GM12878 (cell line): ENCODE results near the gene PPP1R37.

ENCODE experiments used
- EZH2 ChIP-seq: IDR thresholded peaks from 2 replicates; pipeline ENCODE4 v1.6.1; 2012; ENCODE audit warnings: low read depth, mild to moderate bottlenecking, control low read depth, inconsistent platforms, low read length, borderline replicate concordance; ENCODE audit not compliant: control insufficient read depth
- HDAC2 ChIP-seq: fragments of 200-600 bp; sonication (generic); IDR thresholded peaks from 2 replicates; pipeline ENCODE4 v1.6.1; 2017
- HDAC6 ChIP-seq: fragments of 200-600 bp; sonication (generic); IDR thresholded peaks from one replicate; pipeline ENCODE4 v1.8.0; 2017; ENCODE audit warnings: antibody characterized with exemption; ENCODE audit not compliant: unreplicated experiment
- RAD51 ChIP-seq: fragments of 450-650 bp; IDR thresholded peaks from 2 replicates; pipeline ENCODE4 v1.6.1; 2016; ENCODE audit warnings: moderate library complexity, mild to moderate bottlenecking, inconsistent platforms
- RFX5 ChIP-seq: IDR thresholded peaks from 2 replicates; pipeline ENCODE4 v1.6.1; 2011; ENCODE audit warnings: low read depth, low read length, improper control_type of control experiment
- SREBF1 ChIP-seq: IDR thresholded peaks from 2 replicates; pipeline ENCODE4 v1.6.1; 2012; ENCODE audit warnings: mild to moderate bottlenecking, low read length
- TAF1 ChIP-seq: IDR thresholded peaks from 2 replicates; pipeline ENCODE4 v1.6.1; 2011; ENCODE audit warnings: mild to moderate bottlenecking, low read depth, low read length, borderline replicate concordance
- WRNIP1 ChIP-seq: IDR thresholded peaks from 2 replicates; pipeline ENCODE4 v1.6.1; 2011; ENCODE audit warnings: low read depth, low read length, improper control_type of control experiment, borderline replicate concordance
- TF ChIP-seq, protein P1 (sequence below): fragments of 150-350 bp; IDR thresholded peaks from 2 replicates; pipeline ENCODE4 v1.6.1; 2014; ENCODE audit warnings: mild to moderate bottlenecking, low read depth, low read length
- TF ChIP-seq, protein P2 (sequence below): fragments of 450-650 bp; IDR thresholded peaks from 2 replicates; pipeline ENCODE4 v1.6.1; 2018; ENCODE audit warnings: borderline replicate concordance, mild to moderate bottlenecking; ENCODE audit not compliant: partially characterized antibody
- TF ChIP-seq, protein P3 (sequence below): IDR thresholded peaks from 2 replicates; pipeline ENCODE4 v1.6.1; 2012; ENCODE audit warnings: low read depth, low read length, improper control_type of control experiment
- TF ChIP-seq, protein P4 (sequence below), 3 experiments: IDR thresholded peaks in 2 of 3; conservative IDR thresholded peaks in 1 of 3; 2 replicates each; pipeline ENCODE4 v1.5.1; 2011; ENCODE audit warnings: low read depth in 3 of 3, low read length in 3 of 3, mild to moderate bottlenecking in 3 of 3, control low read depth in 2 of 3, moderate library complexity in 2 of 3, inconsistent platforms in 1 of 3, mixed read lengths in 1 of 3; ENCODE audit not compliant: control insufficient read depth in 2 of 3, insufficient read depth in 1 of 3; ENCODE audit errors: extremely low read depth in 1 of 3
- TF ChIP-seq, protein P5 (sequence below): IDR thresholded peaks from 2 replicates; pipeline ENCODE4 v1.6.1; 2012; ENCODE audit warnings: low read depth, low read length, improper control_type of control experiment
- TF ChIP-seq, protein P6 (sequence below): fragments of 450-650 bp; IDR thresholded peaks from 2 replicates; pipeline ENCODE4 v1.6.1; 2017; ENCODE audit warnings: mild to moderate bottlenecking, low read depth, inconsistent platforms; ENCODE audit not compliant: poor library complexity, severe bottlenecking

DNA sequence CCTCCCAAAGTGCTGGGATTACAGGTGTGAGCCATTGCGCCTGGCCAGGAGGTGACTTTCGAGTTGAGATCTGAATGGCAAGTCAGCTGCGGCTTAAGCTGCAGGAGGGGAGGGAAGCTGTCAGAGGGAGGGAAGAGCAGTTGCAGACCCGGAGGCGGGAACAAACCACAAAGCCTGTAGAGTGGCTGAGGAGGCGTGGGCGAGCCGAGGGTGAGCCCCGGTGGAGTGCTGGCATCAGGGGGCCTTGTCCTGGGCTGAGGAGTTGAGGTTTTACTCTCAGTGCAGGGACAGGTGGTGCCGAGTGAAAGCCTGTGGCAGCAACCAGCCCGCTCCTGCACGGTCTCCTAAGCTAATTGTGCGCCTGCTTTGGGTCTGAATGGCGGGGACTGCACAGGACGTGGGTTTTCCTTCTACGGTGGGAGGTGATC is 24.2 kb downstream of the PPP1R37 start:
- TF ChIP-seq, protein P1, sequence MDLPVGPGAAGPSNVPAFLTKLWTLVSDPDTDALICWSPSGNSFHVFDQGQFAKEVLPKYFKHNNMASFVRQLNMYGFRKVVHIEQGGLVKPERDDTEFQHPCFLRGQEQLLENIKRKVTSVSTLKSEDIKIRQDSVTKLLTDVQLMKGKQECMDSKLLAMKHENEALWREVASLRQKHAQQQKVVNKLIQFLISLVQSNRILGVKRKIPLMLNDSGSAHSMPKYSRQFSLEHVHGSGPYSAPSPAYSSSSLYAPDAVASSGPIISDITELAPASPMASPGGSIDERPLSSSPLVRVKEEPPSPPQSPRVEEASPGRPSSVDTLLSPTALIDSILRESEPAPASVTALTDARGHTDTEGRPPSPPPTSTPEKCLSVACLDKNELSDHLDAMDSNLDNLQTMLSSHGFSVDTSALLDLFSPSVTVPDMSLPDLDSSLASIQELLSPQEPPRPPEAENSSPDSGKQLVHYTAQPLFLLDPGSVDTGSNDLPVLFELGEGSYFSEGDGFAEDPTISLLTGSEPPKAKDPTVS, result no peak
- TF ChIP-seq, protein P2, sequence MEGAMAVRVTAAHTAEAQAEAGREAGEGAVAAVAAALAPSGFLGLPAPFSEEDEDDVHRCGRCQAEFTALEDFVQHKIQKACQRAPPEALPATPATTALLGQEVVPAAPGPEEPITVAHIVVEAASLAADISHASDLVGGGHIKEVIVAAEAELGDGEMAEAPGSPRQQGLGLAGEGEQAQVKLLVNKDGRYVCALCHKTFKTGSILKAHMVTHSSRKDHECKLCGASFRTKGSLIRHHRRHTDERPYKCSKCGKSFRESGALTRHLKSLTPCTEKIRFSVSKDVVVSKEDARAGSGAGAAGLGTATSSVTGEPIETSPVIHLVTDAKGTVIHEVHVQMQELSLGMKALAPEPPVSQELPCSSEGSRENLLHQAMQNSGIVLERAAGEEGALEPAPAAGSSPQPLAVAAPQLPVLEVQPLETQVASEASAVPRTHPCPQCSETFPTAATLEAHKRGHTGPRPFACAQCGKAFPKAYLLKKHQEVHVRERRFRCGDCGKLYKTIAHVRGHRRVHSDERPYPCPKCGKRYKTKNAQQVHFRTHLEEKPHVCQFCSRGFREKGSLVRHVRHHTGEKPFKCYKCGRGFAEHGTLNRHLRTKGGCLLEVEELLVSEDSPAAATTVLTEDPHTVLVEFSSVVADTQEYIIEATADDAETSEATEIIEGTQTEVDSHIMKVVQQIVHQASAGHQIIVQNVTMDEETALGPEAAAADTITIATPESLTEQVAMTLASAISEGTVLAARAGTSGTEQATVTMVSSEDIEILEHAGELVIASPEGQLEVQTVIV, result no peak
- TF ChIP-seq HDAC2 (no peak), EZH2 (no peak), WRNIP1 (no peak), TAF1 (no peak), RFX5 (no peak), HDAC6 (no peak), RAD51 (peak; percentile 12; the same call in 1 of the 2 replicates), SREBF1 (no peak)
- TF ChIP-seq, protein P3, sequence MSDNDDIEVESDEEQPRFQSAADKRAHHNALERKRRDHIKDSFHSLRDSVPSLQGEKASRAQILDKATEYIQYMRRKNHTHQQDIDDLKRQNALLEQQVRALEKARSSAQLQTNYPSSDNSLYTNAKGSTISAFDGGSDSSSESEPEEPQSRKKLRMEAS, result no peak
- TF ChIP-seq, protein P4, sequence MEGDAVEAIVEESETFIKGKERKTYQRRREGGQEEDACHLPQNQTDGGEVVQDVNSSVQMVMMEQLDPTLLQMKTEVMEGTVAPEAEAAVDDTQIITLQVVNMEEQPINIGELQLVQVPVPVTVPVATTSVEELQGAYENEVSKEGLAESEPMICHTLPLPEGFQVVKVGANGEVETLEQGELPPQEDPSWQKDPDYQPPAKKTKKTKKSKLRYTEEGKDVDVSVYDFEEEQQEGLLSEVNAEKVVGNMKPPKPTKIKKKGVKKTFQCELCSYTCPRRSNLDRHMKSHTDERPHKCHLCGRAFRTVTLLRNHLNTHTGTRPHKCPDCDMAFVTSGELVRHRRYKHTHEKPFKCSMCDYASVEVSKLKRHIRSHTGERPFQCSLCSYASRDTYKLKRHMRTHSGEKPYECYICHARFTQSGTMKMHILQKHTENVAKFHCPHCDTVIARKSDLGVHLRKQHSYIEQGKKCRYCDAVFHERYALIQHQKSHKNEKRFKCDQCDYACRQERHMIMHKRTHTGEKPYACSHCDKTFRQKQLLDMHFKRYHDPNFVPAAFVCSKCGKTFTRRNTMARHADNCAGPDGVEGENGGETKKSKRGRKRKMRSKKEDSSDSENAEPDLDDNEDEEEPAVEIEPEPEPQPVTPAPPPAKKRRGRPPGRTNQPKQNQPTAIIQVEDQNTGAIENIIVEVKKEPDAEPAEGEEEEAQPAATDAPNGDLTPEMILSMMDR (IDR thresholded peaks at IDR 0.05 in 2 of 3, conservative IDR thresholded peaks at IDR 0.05 in 1 of 3; ENCODE audit: control insufficient read depth in 2 of 3, extremely low read depth in 1 of 3, insufficient read depth in 1 of 3, low read depth in 3 of 3, low read length in 3 of 3), result no peak
- TF ChIP-seq, protein P5, sequence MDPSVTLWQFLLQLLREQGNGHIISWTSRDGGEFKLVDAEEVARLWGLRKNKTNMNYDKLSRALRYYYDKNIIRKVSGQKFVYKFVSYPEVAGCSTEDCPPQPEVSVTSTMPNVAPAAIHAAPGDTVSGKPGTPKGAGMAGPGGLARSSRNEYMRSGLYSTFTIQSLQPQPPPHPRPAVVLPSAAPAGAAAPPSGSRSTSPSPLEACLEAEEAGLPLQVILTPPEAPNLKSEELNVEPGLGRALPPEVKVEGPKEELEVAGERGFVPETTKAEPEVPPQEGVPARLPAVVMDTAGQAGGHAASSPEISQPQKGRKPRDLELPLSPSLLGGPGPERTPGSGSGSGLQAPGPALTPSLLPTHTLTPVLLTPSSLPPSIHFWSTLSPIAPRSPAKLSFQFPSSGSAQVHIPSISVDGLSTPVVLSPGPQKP, result no peak
- TF ChIP-seq, protein P6, sequence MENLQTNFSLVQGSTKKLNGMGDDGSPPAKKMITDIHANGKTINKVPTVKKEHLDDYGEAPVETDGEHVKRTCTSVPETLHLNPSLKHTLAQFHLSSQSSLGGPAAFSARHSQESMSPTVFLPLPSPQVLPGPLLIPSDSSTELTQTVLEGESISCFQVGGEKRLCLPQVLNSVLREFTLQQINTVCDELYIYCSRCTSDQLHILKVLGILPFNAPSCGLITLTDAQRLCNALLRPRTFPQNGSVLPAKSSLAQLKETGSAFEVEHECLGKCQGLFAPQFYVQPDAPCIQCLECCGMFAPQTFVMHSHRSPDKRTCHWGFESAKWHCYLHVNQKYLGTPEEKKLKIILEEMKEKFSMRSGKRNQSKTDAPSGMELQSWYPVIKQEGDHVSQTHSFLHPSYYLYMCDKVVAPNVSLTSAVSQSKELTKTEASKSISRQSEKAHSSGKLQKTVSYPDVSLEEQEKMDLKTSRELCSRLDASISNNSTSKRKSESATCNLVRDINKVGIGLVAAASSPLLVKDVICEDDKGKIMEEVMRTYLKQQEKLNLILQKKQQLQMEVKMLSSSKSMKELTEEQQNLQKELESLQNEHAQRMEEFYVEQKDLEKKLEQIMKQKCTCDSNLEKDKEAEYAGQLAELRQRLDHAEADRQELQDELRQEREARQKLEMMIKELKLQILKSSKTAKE, result peak; percentile 59
